Measurements from ENCODE around the gene AMT. TPM values are rescaled to one million over a fixed set of nuclear protein-coding genes. Genes with fewer than 3 reads are reported as not detected.

Gene AMT
- total RNA-seq (2022; extraction: Qiagen RNA extraction): 0.23 to 0.38 TPM (median 0.25 TPM) in 5 replicates

GRCh38 chr3:49422379-49423248 is at the start of gene AMT:
TSS of gene AMT (minus strand) at chr3:49422473. CDS start at chr3:49422450, 23 bp downstream.

DNA sequence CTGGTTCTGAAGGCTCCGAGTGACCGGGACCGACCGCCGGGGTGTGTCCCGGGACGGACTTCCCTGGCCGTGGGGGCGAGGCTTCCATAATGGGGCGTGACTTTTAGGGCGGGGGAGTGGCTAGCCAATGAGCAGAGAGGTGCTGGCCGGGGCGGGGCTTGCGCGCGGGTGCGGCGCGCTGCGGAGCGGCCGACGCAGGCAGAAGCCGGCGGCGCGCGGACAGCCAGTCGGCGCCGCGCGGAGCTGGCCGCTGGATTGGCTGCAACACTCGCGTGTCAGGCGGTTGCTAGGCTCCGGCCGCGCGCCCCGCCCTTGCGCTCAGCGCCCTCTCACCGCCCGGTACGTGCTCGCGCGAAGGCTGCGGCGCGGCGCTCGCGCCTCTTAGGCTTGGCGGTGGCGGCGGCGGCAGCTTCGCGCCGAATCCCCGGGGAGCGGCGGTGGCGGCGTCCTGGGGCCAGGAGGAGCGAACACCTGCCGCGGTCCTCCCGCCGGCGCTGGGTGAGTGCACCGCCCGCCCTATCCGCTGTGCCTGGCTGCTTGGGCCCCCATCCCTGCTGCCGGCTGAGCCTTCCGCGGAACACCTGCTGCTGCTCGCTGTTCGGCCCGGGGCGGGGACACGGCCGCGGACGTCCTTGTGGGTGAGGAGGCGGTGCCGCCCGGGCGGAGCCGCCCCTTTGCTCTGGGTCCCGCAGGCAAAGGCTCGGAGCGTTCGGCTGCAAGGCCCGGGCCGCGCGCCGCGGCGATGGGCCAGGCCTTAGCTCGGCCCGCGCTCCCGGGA is 47.9 kb upstream of the AMT start, which contains the start of gene DAG1:
DAG1 (plus strand) TSS at position 332 of the 778 bp plus-strand sequence. CDS start 40,268 bp downstream, outside the sequence.

GRCh38 chr3:49411968-49412631 is 10.2 kb downstream of the AMT start, which contains the start of the genes RHOA and TCTA:
TSS of gene RHOA (minus strand) at chr3:49411976. CDS start at chr3:49375589, 36,387 bp downstream.
TSS of gene TCTA (plus strand) at chr3:49412423. CDS start at chr3:49412427, 4 bp downstream.

Other genes with a start within 250 kb of the AMT start
- gene C3orf62, start 145.2 kb downstream of the AMT start, total RNA-seq (2022; extraction: Qiagen RNA extraction): 1.5 to 2.4 TPM (median 2.2 TPM) in 5 replicates
- 11.1 to 19.7 TPM (median 13.7 TPM) in 5 replicates for gene USP4, start 82.4 kb downstream of the AMT start, total RNA-seq (2022; extraction: Qiagen RNA extraction)
- gene GPX1, start 64.1 kb downstream of the AMT start, total RNA-seq (2022; extraction: Qiagen RNA extraction): 219 to 307 TPM (median 282 TPM) in 5 replicates
- 440 to 561 TPM (median 464 TPM) in 5 replicates for gene RHOA, start 10.5 kb downstream of the AMT start, total RNA-seq (2022; extraction: Qiagen RNA extraction)
- gene TCTA, start 10.1 kb downstream of the AMT start, total RNA-seq (2022; extraction: Qiagen RNA extraction): 22.2 to 23.7 TPM (median 22.7 TPM) in 5 replicates
- 5.6 to 6.8 TPM (median 5.9 TPM) in 5 replicates for gene NICN1, start 6.9 kb upstream of the AMT start, total RNA-seq (2022; extraction: Qiagen RNA extraction)
- 46.8 to 68.1 TPM (median 59.8 TPM) in 5 replicates for gene DAG1, start 47.8 kb upstream of the AMT start, total RNA-seq (2022; extraction: Qiagen RNA extraction)
- 0.11 to 0.33 TPM (median 0.14 TPM) in 5 replicates for gene BSN, start 132.0 kb upstream of the AMT start, total RNA-seq (2022; extraction: Qiagen RNA extraction)

Data from A549 treated with Hydrocortisone at 1 μM for 4 hours (cell line).